Activated naive CD4-positive, alpha-beta T cell treated with anti-CD3 and anti-CD28 coated beads, Interleukin-2, amount 10 ng/mL, durations not matched to agents 7 days and 5 days (primary cell): ENCODE data around the gene TMEM81.

ENCODE experiments used
- CTCF ChIA-PET: fragments of 350-600 bp; sonication (Branson Sonifier 250); formaldehyde crosslinking; loops from one replicate; lab custom pipeline; 2021; ENCODE audit warnings: antibody characterized with exemption; lab: Charles Lee
- DNase-seq: peaks from one replicate; pipeline ENCODE4 v3.0.0-alpha.2; 2020
- H3K27ac Mint-ChIP-seq: one replicate; pipeline ENCODE4 v1.8.0; 2021; ENCODE audit warnings: mild to moderate bottlenecking, moderate library complexity, mixed read lengths
- H3K27me3 Mint-ChIP-seq: one replicate; pipeline ENCODE4 v1.8.0; 2021; ENCODE audit warnings: mild to moderate bottlenecking, mixed read lengths
- H3K36me3 Mint-ChIP-seq: one replicate; pipeline ENCODE4 v1.8.0; 2021; ENCODE audit warnings: mixed read lengths
- H3K4me1 Mint-ChIP-seq: one replicate; pipeline ENCODE4 v1.8.0; 2021; ENCODE audit warnings: mixed read lengths
- H3K4me3 Mint-ChIP-seq: one replicate; pipeline ENCODE4 v1.8.0; 2021; ENCODE audit warnings: mild to moderate bottlenecking, moderate library complexity, mixed read lengths
- H3K9me3 Mint-ChIP-seq: one replicate; pipeline ENCODE4 v1.8.0; 2021; ENCODE audit warnings: mixed read lengths

Gene TMEM81

DNA sequence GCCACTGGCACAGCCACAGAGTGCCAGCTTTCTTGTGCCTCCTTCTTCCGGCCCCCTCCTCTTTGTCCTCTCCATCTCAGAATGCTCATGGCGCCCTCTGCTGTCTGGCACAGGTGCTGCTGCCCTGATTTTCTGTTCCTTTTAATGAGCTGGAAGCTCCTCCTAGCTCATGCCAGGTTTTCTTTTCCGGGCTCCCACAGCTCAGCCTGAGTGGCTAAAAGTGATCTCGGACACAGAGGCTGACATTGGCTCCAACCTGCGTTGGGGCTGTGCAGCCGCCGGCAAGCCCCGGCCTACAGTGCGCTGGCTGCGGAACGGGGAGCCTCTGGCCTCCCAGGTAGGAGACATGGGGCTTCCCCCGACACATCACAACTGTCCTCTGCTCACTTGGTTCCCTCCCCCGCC, 22.6 kb downstream of the TMEM81 start:
- CTCF ChIA-PET, result interaction anchor here (0.6 to 4.6 kb wide), 54 partner anchors 9 to 427 kb away, joined by 3 to 120 read pairs (median 4); no protein-coding TSS in a partner anchor
- Mint-ChIP-seq H3K36me3 (no peaks in the 10 kb centered on the region), H3K27ac (no peak overlapping the region), H3K27me3 (peaks cover 12% of the 10 kb centered on the region), H3K4me1 (no peaks in the 10 kb centered on the region), H3K9me3 (no peaks in the 10 kb centered on the region), H3K4me3 (no peak overlapping the region)
- peak; percentile 88 for DNase-seq

DNA sequence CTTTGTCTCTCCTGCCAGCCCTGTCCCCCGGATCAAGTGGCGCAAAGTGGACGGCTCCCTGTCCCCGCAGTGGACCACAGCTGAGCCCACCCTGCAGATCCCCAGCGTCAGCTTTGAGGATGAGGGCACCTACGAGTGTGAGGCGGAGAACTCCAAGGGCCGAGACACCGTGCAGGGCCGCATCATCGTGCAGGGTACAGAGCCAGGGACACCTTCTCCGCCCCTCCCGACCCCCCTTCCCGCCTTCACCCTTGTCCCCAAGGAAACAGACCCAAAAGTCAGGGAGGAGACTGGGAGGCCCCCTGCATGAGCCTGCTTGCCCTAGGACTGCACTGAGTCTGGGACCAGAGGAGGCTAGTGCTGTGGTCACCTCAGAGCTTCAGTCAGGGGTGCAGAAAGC, 23.0 kb downstream of the TMEM81 start:
- no peak overlapping the region for H3K27ac Mint-ChIP-seq
- no peak overlapping the region for H3K4me3 Mint-ChIP-seq
- H3K4me1 Mint-ChIP-seq, result no peaks in the 10 kb centered on the region
- CTCF ChIA-PET, result interaction anchor here (0.7 to 4.6 kb wide), 47 partner anchors 8 to 427 kb away, joined by 3 to 120 read pairs (median 4); no protein-coding TSS in a partner anchor
- DNase-seq, result no peak
- H3K36me3 Mint-ChIP-seq, result no peaks in the 10 kb centered on the region
- no peaks in the 10 kb centered on the region for H3K9me3 Mint-ChIP-seq
- peaks cover 12% of the 10 kb centered on the region for H3K27me3 Mint-ChIP-seq

DNA sequence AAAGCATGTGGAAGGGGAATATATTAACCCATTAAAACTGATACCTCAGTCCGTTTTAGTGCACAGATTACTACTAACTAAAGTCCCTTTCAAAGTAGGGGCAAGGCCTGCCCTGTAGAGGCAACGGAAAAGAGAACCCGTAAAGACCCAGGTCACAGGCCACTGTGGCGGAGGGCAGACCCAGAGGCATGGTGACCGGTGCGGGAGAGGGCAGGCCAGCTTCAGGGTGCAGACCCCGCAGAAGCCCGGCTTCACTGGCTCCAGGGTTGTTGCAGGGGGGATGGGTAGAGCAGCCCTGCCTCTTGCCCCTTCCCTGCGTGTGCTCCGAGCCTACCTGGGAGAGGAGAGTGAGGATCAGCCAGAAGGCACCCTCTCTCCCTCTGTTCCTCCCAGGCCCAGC, 23.5 kb downstream of the TMEM81 start:
- Mint-ChIP-seq H3K9me3 (no peaks in the 10 kb centered on the region), H3K4me1 (no peaks in the 10 kb centered on the region), H3K36me3 (no peaks in the 10 kb centered on the region), H3K27ac (no peak overlapping the region), H3K27me3 (peaks cover 12% of the 10 kb centered on the region), H3K4me3 (no peak overlapping the region)
- CTCF ChIA-PET, result interaction anchor here (0.7 to 4.6 kb wide), 19 partner anchors 8 to 195 kb away, joined by 3 to 120 read pairs (median 5); no protein-coding TSS in a partner anchor
- DNase-seq, result no peak

DNA sequence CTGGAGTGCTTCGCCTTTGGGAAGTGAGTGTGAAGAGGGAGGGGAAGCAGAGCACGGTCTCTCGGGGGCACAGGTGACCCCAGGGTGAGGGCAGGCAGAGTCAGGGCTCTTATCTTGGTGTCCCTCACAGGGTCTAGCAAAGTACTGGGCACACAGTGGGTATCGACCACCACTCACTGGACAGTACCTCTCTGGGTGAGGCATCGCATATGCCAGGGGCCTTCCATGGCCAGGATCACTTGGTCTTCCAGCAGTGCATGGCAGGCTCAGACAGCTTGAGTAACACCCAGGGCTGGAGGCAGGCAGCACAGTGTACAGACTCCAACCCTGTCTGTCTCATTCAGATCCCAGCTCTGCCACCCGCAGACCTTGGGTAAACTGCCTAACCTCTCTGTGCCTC, 24.6 kb downstream of the TMEM81 start:
- peaks cover 8% of the 10 kb centered on the region for H3K27me3 Mint-ChIP-seq
- H3K27ac Mint-ChIP-seq, result no peak overlapping the region
- H3K36me3 Mint-ChIP-seq, result no peaks in the 10 kb centered on the region

DNA sequence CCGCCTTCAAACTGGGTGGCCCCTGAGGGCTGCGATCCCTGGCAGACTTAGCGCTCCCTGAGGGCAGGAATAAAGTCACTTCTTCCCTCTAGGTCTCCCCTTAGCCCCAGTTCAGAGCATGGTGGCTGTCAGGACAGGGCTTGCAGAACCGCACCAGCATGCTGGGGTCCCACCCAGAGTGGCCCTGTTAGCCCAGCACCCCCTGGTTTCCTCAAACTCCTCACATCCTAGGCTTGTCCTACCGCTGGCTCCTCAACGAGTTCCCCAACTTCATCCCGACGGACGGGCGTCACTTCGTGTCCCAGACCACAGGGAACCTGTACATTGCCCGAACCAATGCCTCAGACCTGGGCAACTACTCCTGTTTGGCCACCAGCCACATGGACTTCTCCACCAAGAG, 25.4 kb downstream of the TMEM81 start:
- Mint-ChIP-seq H3K4me3 (no peak overlapping the region), H3K9me3 (no peaks in the 10 kb centered on the region), H3K36me3 (no peaks in the 10 kb centered on the region), H3K27ac (no peak overlapping the region), H3K4me1 (no peaks in the 10 kb centered on the region), H3K27me3 (peaks cover 12% of the 10 kb centered on the region)
- DNase-seq, result no peak
- CTCF ChIA-PET, result no interaction called here

More for the DNA sequence above, 24.6 kb downstream of the TMEM81 start:
- Mint-ChIP-seq H3K4me1 (no peaks in the 10 kb centered on the region), H3K4me3 (no peak overlapping the region), H3K9me3 (no peaks in the 10 kb centered on the region)
- CTCF ChIA-PET, result interaction anchor here (4.6 kb wide), 1 partner anchor 70 kb away, joined by 120 read pairs; no protein-coding TSS in a partner anchor
- no peak for DNase-seq

DNA sequence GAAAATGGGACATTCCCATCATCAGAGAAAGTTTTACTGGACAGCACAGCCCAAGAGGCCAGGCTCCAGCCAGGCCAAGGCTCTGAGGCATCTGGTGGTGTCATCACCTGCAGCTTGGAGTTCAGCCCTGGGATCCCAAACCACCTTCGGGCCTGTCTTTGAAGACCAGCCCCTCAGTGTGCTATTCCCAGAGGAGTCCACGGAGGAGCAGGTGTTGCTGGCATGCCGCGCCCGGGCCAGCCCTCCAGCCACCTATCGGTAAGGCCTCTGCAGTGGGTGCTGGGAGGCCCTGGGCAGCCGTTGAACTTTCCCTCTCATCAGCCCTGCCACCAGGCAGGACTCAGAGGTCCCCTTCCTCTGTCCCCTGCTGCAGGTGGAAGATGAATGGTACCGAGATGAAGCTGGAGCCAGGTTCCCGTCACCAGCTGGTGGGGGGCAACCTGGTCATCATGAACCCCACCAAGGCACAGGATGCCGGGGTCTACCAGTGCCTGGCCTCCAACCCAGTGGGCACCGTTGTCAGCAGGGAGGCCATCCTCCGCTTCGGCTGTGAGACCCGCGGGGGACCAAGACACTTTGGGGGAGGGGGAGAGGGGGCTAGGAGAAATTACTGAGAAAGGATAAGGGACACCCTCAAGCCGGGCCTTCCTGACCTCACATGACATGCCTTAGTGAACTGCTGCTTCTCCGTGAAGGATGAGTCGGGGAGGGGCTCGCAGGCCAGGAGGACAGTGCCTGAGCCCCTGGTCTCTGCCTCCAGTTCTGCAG, 26.3 kb downstream of the TMEM81 start:
- peaks cover 8% of the 10 kb centered on the region for H3K27me3 Mint-ChIP-seq
- H3K27ac Mint-ChIP-seq, result no peak overlapping the region
- H3K9me3 Mint-ChIP-seq, result no peaks in the 10 kb centered on the region
- no peaks in the 10 kb centered on the region for H3K4me1 Mint-ChIP-seq
- CTCF ChIA-PET, result interaction anchor here (0.5 to 1.2 kb wide), 2 partner anchors 14 to 251 kb away, joined by 3 read pairs; no protein-coding TSS in a partner anchor
- no peak for DNase-seq
- no peak overlapping the region for H3K4me3 Mint-ChIP-seq
- H3K36me3 Mint-ChIP-seq, result no peaks in the 10 kb centered on the region

DNA sequence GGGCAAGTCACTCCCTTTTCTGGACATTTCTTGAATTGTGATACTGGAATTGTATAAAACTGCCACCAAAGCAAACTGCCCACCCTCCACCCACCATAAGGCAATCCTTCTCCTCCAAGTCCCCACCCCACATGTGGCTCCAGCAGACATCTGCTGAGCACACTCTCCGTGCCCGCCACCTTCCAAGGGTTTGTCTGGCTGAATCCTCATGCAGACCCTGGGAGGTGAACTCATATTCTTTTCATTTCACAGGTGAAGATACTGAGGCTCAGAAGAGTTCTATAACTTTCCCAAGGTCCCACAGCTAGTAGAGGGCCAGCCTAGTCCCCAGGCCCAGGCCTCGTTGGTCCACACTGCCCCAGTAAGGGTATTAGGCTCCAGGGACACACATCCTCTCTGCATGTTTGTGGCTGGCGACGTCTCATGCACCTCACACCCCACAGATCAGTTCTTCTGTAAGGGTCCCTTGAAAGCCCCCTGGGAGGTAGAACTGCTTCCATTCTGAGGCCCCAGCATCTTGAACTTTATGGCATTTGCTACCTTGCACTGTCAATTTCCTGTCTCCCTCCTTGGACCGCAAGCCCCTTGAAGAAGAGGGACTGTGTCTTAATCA, 27.2 kb downstream of the TMEM81 start:
- Mint-ChIP-seq H3K9me3 (no peaks in the 10 kb centered on the region), H3K4me1 (no peaks in the 10 kb centered on the region), H3K27me3 (peaks cover 5% of the 10 kb centered on the region), H3K36me3 (no peaks in the 10 kb centered on the region), H3K4me3 (no peak overlapping the region), H3K27ac (no peak overlapping the region)
- CTCF ChIA-PET, result interaction anchor here (1.2 kb wide), 1 partner anchor 13 kb away, joined by 3 read pairs; no protein-coding TSS in a partner anchor
- DNase-seq, result no peak

DNA sequence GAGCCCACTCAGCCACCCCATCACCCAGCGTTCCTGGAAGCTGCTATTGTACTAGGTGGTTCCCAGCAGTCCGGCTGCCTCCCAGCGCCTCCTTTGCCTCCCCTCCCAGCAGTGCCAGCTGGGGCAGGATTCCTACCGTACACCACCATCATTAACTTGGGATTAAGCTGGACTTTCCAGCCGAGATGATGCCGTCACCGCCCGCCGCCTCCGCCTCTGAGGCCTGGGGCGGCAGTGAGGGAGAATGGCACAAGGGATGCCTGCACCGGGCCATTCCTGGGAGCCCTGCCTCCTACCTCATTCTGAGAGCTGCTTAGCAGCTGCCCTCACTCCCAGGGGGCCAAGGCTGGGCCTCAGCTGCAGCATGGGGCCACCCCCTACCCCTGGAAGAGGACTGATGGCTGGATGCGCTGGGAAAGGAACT, 28.1 kb downstream of the TMEM81 start:
- Mint-ChIP-seq H3K27me3 (peaks cover 11% of the 10 kb centered on the region), H3K4me1 (no peaks in the 10 kb centered on the region), H3K9me3 (no peaks in the 10 kb centered on the region), H3K36me3 (no peaks in the 10 kb centered on the region), H3K4me3 (no peak overlapping the region), H3K27ac (no peak overlapping the region)
- no peak for DNase-seq
- CTCF ChIA-PET, result interaction anchor here (0.8 kb wide), 1 partner anchor 63 kb away, joined by 3 read pairs; no protein-coding TSS in a partner anchor

DNA sequence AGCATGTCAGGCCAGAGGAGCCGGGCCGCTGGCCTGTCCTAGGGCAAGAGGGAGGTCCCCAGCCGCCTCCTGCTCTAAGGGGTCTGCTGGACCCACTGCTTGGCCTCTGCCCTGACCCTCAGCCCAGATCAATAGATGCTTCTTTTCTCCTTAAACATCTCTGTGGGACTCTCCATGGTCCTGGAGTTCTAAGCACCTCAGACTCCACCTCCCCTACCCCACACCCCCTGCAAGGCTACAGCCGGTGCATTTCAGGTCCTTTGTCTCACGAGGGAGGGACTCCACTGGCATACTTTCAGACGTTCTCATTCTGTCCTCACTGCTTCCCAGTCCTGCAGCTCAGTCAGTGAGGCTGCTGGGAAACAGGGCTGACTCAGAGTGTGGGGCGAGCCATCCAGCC, 30.2 kb downstream of the TMEM81 start:
- Mint-ChIP-seq H3K36me3 (no peaks in the 10 kb centered on the region), H3K27me3 (peaks cover 11% of the 10 kb centered on the region), H3K9me3 (no peaks in the 10 kb centered on the region), H3K27ac (no peak overlapping the region), H3K4me1 (no peaks in the 10 kb centered on the region), H3K4me3 (no peak overlapping the region)
- no peak for DNase-seq
- CTCF ChIA-PET, result interaction anchor here (2.9 kb wide), 1 partner anchor 7 kb away, joined by 14 read pairs; no protein-coding TSS in a partner anchor

DNA sequence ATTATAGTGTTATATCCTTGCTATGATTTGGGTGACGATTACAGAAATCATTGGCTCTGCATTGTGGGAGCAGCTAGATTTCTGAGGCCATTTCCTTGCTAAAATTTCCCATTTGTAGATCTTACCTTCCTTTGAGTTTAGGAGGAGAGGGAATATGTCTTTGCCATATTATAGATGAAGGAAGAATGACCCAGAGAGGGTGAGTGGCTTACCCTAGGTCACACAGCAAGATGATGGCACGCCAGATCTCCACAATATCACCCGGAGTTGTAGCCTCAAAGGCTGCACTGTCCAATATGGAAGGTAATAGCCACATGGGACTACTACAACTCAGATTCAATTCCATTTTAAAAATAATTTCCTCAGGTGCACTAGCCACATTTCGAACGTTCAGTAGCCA, 31.0 kb downstream of the TMEM81 start:
- Mint-ChIP-seq H3K36me3 (no peaks in the 10 kb centered on the region), H3K27ac (no peak overlapping the region), H3K4me1 (no peaks in the 10 kb centered on the region), H3K4me3 (no peak overlapping the region), H3K9me3 (no peaks in the 10 kb centered on the region), H3K27me3 (peaks cover 14% of the 10 kb centered on the region)
- CTCF ChIA-PET, result interaction anchor here (1.3 to 2.9 kb wide), 2 partner anchors 8 to 77 kb away, joined by 3 to 14 read pairs; no protein-coding TSS in a partner anchor
- no peak for DNase-seq

DNA sequence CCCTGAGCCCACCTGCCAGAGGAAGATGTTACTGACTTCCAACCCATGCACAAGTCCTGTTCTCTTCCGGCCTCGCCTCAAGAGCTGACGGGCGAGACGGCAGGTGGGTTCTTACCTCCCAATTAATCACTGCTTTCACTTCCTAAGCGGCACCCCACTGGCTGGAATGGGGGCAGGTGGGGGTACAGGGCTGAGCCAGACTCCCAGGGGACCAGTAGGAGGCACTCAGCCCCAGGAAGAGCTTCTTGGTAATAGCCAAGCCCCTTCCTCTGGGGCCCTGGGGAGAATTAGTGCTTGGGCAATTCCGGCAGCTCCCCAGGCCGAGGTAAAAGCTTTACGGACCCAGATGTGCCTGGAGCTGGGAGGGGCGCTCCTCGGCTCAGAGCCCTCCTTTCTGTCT, 31.6 kb downstream of the TMEM81 start:
- Mint-ChIP-seq H3K27ac (no peak overlapping the region), H3K36me3 (no peaks in the 10 kb centered on the region), H3K9me3 (no peaks in the 10 kb centered on the region), H3K27me3 (peaks cover 15% of the 10 kb centered on the region), H3K4me3 (no peak overlapping the region), H3K4me1 (no peaks in the 10 kb centered on the region)
- no peak for DNase-seq
- CTCF ChIA-PET, result interaction anchor here (1.3 to 2.9 kb wide), 2 partner anchors 9 to 76 kb away, joined by 3 to 14 read pairs; no protein-coding TSS in a partner anchor

DNA sequence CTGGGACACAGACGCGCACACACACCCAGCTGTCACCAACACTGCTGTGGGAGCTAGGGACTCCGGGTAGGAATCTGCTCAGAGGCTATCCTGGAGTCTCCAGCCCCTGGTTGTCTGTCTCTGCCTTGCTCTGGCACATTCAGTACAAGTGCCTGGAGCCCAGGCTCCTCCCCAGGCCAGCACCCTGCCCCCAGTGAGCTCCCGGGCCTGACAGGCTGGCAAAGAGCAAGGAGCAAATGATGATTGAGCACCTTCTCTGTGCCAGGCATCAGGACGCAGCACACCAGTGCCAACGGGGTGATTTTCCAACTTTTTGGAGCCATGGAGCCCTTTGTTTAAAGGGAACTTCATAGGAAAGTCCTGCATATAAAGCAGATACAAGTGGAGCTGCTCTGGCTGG, 34.8 kb downstream of the TMEM81 start:
- Mint-ChIP-seq H3K4me1 (no peaks in the 10 kb centered on the region), H3K27ac (no peak overlapping the region), H3K36me3 (no peaks in the 10 kb centered on the region), H3K4me3 (no peak overlapping the region), H3K27me3 (peaks cover 46% of the 10 kb centered on the region), H3K9me3 (no peaks in the 10 kb centered on the region)
- DNase-seq, result no peak
- CTCF ChIA-PET, result interaction anchor here (1.3 to 2.7 kb wide), 2 partner anchors 12 to 436 kb away, joined by 3 to 16 read pairs; no protein-coding TSS in a partner anchor

DNA sequence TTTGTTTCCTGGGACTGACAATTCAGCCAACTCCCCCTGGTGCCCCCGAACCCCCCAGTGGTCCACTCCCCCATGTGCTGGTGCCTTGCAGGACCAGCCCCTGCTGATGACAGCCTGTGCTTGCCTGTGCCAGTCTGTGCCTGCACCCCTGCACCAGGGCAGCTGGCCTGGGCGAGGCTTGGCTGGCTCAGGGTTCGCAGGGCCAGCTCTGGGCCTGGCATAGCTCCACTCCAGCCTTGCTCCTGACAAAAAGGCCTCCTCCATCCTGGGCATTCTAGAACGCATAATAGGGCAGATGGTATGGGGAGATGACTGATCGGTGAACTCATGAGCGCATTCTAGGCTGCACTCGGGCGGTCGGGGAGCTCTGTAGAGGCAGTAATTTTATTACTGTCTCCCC, 35.9 kb downstream of the TMEM81 start:
- no peaks in the 10 kb centered on the region for H3K4me1 Mint-ChIP-seq
- peaks cover 52% of the 10 kb centered on the region for H3K27me3 Mint-ChIP-seq
- CTCF ChIA-PET, result interaction anchor here (2.7 kb wide), 1 partner anchor 13 kb away, joined by 16 read pairs; no protein-coding TSS in a partner anchor
- no peak overlapping the region for H3K4me3 Mint-ChIP-seq
- no peak overlapping the region for H3K27ac Mint-ChIP-seq
- H3K36me3 Mint-ChIP-seq, result no peaks in the 10 kb centered on the region
- DNase-seq, result no peak
- H3K9me3 Mint-ChIP-seq, result no peaks in the 10 kb centered on the region

DNA sequence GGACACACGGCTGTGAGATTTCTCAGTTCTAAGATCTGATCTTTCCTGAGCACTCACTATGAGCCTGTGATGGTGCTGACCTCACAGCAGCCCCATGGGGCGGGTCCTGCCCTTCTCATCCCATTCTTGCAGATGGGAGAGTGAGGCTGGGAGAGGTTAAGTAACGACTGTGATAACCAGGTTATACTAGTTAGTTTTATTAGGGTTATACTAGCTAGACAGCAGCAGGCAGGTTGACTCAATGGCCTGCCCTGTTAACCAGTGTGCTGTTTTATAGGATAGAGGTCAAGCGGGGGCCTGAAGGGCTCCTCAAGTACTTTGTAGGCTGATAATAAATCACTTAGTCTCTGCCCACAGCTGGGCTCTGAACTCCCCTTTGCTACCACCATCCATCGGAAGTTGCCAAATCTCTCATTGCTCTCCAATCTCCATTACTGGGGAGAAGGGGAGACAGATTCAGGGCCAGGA, 36.5 kb downstream of the TMEM81 start:
- H3K4me3 Mint-ChIP-seq, result no peak overlapping the region
- no peaks in the 10 kb centered on the region for H3K9me3 Mint-ChIP-seq
- CTCF ChIA-PET, result interaction anchor here (2.7 kb wide), 1 partner anchor 14 kb away, joined by 16 read pairs; no protein-coding TSS in a partner anchor
- no peaks in the 10 kb centered on the region for H3K4me1 Mint-ChIP-seq
- H3K27me3 Mint-ChIP-seq, result peaks cover 58% of the 10 kb centered on the region
- H3K36me3 Mint-ChIP-seq, result no peaks in the 10 kb centered on the region
- no peak for DNase-seq
- H3K27ac Mint-ChIP-seq, result no peak overlapping the region
